Thyroid gland (tissue), 4 donors: ENCODE measurements around the gene ARMH4. TPM values are rescaled to one million over a fixed set of nuclear protein-coding genes. Genes with fewer than 3 reads are reported as not detected.
A peak's percentile ranks its signal among the peaks of the same experiment; 100 is the strongest.

Experiments
- DNase-seq, 2 donors: peaks; one replicate each; pipeline ENCODE4 v3.0.0-alpha.2; 2019
- H3K27ac ChIP-seq, 3 donors: fragments of 200-600 bp; sonication (generic); 1 replicate in 2 of 3; 2 replicates in 1 of 3; pipeline ENCODE4 v1.5.1; 2016 to 2019; ENCODE audit warnings: mild to moderate bottlenecking in 1 of 3, moderate library complexity in 1 of 3
- H3K27me3 ChIP-seq: fragments of 200-600 bp; sonication (generic); one replicate; pipeline ENCODE4 v1.5.1; 2019
- H3K36me3 ChIP-seq, 2 donors: fragments of 200-600 bp; sonication (generic); one replicate each; pipeline ENCODE4 v1.5.1; 2016 to 2019
- H3K4me1 ChIP-seq, 2 donors: fragments of 200-600 bp; sonication (generic); one replicate each; pipeline ENCODE4 v1.5.1; 2017 to 2019
- H3K4me3 ChIP-seq, 3 donors: fragments of 200-600 bp; sonication (generic); replicated peaks in 1 of 3; 1 replicate in 2 of 3; 2 replicates in 1 of 3; pipeline ENCODE4 v1.5.1; 2016; ENCODE audit warnings: mild to moderate bottlenecking in 1 of 3
- H3K9me3 ChIP-seq: fragments of 200-600 bp; sonication (generic); one replicate; pipeline ENCODE4 v1.5.1; 2017
- CTCF ChIP-seq, 6 experiments: fragments of 200-600 bp in 3 of 6; fragments of 450-650 bp in 3 of 6; sonication (generic) in 3 of 6; IDR thresholded peaks; one replicate each; pipeline ENCODE4 v1.5.1; 2016 to 2019; ENCODE audit warnings: antibody characterized with exemption in 6 of 6, mild to moderate bottlenecking in 2 of 6, inconsistent platforms in 1 of 6, moderate library complexity in 1 of 6
- POLR2A ChIP-seq, 2 donors: fragments of 450-650 bp; IDR thresholded peaks; one replicate each; pipeline ENCODE4 v1.6.1; 2017; ENCODE audit warnings: antibody characterized with exemption in 2 of 2, mild to moderate bottlenecking in 2 of 2, moderate library complexity in 1 of 2
- WGBS, 2 donors: methylation state at CpG; one replicate each; pipeline ENCODE4 v1.1.5; 2017; 5-methylcytosine and 5-hydroxymethylcytosine counted together
- intact Hi-C: fragments of 100-400 bp; cut with DNase I; formaldehyde crosslinking; loops from one replicate; pipeline ENCODE4 v1.15.1; 2023
- total RNA-seq, 4 donors: library from RNA; depleted of rRNA; stranded (reverse); fragments of >200 nt; gene quantifications; one replicate each; pipeline ENCODE4 v1.2.3, GENCODE V29; 2016

ARMH4 gene
- total RNA-seq, 4 donors from 2014 or later: 4.2 to 7.5 (median 7.0) TPM

- H3K9me3 ChIP-seq: no peaks in the 10 kb centered on the region
- H3K36me3 ChIP-seq: no peaks in the 10 kb centered on the region
- 89 to 100% methylated on average over 1 of the region's 1 CpG for WGBS, 2 donors
- no peak overlapping the region for H3K27ac ChIP-seq
- no peaks in the 10 kb centered on the region for H3K27me3 ChIP-seq
- H3K4me1 ChIP-seq: no peaks in the 10 kb centered on the region
- DNase-seq: no peak
- intact Hi-C loops: no loop called here
- H3K4me3 ChIP-seq: no peak overlapping the region
- TF ChIP-seq POLR2A (IDR thresholded peaks at IDR 0.05) (no peak), CTCF (IDR thresholded peaks at IDR 0.05) (no peak)
These were observed 165.0 kb downstream of the ARMH4 start for GRCh38 chr14:57987051-57987450.

GRCh38 chr14:57982804-57983634 lies 169.0 kb downstream of the ARMH4 start:
- intact Hi-C loops: no loop called here
- Histone ChIP-seq H3K27ac (no peak overlapping the region), H3K4me1 (peaks cover 11% of the 10 kb centered on the region in 2 donors), H3K36me3 (no peaks in the 10 kb centered on the region), H3K27me3 (no peaks in the 10 kb centered on the region), H3K4me3 (no peak overlapping the region), H3K9me3 (no peaks in the 10 kb centered on the region)
- TF ChIP-seq CTCF (IDR thresholded peaks at IDR 0.05) (no peak), POLR2A (IDR thresholded peaks at IDR 0.05) (no peak)
- DNase-seq: peak; percentile 81 to 88
- 38 to 39% methylated on average over 8 of the region's 8 CpGs for WGBS, 2 donors

- TF ChIP-seq POLR2A (IDR thresholded peaks at IDR 0.05) (no peak), CTCF (IDR thresholded peaks at IDR 0.05) (no peak)
- WGBS, 2 donors: 86 to 90% methylated on average over 12 of the region's 12 CpGs
- H3K9me3 ChIP-seq: no peaks in the 10 kb centered on the region
- no peak for DNase-seq
- no peaks in the 10 kb centered on the region for H3K36me3 ChIP-seq
- no peaks in the 10 kb centered on the region for H3K27me3 ChIP-seq
- intact Hi-C loops: no loop called here
- peaks cover 11% of the 10 kb centered on the region in 2 donors for H3K4me1 ChIP-seq
- H3K27ac ChIP-seq: no peak overlapping the region
- H3K4me3 ChIP-seq: no peak overlapping the region
These were observed 170.0 kb downstream of the ARMH4 start for GRCh38 chr14:57981817-57982560.

- no peak overlapping the region for H3K27ac ChIP-seq
- no peaks in the 10 kb centered on the region for H3K9me3 ChIP-seq
- 33 to 39% methylated on average over 4 of the region's 4 CpGs for WGBS, 2 donors
- H3K4me3 ChIP-seq: no peak overlapping the region
- no peaks in the 10 kb centered on the region for H3K27me3 ChIP-seq
- peaks cover 11% of the 10 kb centered on the region in 2 donors for H3K4me1 ChIP-seq
- intact Hi-C loops: no loop called here
- peak; percentile 34 for DNase-seq
- TF ChIP-seq POLR2A (IDR thresholded peaks at IDR 0.05): no peak
- TF ChIP-seq CTCF (IDR thresholded peaks at IDR 0.05): no peak
- no peaks in the 10 kb centered on the region for H3K36me3 ChIP-seq
These were observed 172.5 kb downstream of the ARMH4 start for GRCh38 chr14:57979376-57980048.
